SK-MEL-5 (cell line): ENCODE results near the gene SLCO2B1. TPM values are rescaled to one million over a fixed set of nuclear protein-coding genes. Genes with fewer than 3 reads are reported as not detected.

ENCODE experiments used
- DNase-seq: peaks from one replicate; pipeline ENCODE4 v3.0.0-alpha.2; 2016; ENCODE audit warnings: low read depth, low spot score
- in situ Hi-C: cut with HindIII; loops from 2 replicates; pipeline ENCODE4 v1.10.0; 2016; ENCODE audit warnings: low sequenced_read_pairs, high pct_unique_total_duplicates, low pct_unique_long_range_greater_than_20kb
- total RNA-seq: library from RNA; depleted of rRNA; stranded (reverse); fragments of >200 nt; shearing (Covaris generic); gene quantifications from 2 replicates; pipeline ENCODE4 v1.2.3, GENCODE V29; 2014

Gene SLCO2B1
- total RNA-seq, 1 experiment from 2014 or later: 0.13 TPM

DNA sequence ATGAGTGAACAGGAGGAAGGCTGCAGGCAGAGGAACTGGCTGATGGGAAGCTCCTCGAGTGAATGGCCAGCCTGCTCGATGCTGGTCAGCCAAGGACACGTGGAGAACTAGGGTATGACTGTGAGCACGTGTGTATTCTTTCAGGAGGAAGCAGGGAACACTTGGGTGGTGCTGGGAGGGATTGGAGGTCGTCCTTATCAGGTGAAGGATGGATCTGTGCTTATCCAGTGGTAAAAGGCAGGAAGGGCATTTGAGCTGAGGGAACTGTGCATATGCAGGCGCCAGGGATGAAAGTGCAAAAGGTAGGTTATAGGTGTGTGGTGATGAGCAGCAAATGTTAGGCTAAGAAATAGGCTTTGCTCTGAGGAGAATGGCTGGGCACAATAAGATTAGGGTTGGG, 9.7 kb upstream of the SLCO2B1 start:
- in situ Hi-C loops: no loop called here
- DNase-seq: no peak

GRCh38 chr11:75142714-75143419, 8.0 kb upstream of the SLCO2B1 start:
- in situ Hi-C loops: no loop called here

GRCh38 chr11:75143420-75143731, 7.5 kb upstream of the SLCO2B1 start:
- in situ Hi-C loops: no loop called here
- DNase-seq: no peak

More at GRCh38 chr11:75142714-75143419, 8.0 kb upstream of the SLCO2B1 start:
- DNase-seq: peak; percentile 93

GRCh38 chr11:75144716-75145014, 6.2 kb upstream of the SLCO2B1 start:
- DNase-seq: no peak
- in situ Hi-C loops: no loop called here

DNA sequence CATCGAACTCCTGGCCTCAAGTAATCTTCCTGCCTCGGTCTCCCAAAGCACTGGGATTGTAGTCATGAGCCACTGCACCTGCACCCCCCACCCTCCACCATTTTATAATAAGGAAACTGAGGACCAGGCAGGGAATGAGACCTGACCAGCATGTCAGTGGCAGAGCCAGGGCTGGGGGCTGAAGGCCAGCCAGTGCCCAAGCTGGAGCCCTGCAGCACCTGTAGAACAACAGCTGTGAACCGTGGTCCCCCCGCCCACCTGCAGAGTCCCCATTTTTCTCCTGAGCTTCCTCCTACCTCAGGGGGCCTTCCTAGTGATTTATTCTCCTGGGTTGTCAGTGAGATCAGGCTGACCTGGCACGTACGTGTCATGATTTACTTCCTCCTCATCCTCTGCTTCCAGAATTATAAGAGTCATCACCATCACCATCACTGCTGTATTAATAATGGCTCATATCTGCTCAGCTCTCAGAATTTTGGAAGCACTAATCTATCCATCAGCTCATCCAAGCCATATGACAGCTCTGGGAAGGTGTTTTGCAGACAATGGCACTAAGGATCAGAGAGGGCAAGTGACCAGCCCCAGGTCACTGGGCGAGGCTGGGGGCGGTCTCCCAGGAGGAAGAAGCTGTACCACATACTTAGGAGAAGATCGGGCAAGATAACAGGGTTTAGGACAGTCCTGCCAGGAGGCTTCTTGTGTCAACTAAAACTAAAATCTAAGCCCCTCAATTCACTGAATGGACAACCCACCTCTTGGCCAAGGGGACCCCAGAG, 5.5 kb upstream of the SLCO2B1 start:
- in situ Hi-C loops: no loop called here
- no peak for DNase-seq

DNA sequence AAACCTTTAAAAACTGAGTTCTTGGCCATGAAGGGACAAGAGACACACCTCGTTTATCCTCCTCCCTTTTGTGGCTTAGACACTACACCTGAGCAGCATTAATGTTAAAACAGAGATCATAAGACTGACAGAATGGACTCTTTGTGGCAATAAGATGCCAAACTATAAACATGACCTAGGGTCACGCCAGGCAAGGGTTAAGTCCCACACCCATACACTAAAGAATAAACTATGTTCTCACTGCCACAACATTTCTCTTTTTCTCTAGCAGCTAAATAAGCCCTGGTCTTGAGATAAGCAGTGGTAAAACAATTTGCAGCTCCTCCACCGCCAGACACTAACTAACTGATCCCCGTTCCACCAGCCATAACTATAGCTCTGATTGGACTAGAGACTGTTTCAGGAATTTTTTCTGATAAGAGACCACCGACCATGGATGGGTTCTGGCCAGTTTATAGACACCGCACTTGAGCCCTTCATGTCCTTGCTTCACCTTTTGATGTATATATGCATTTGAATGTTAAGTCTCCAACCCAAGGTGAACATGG, 4.9 kb upstream of the SLCO2B1 start:
- DNase-seq: no peak
- in situ Hi-C loops: no loop called here

DNA sequence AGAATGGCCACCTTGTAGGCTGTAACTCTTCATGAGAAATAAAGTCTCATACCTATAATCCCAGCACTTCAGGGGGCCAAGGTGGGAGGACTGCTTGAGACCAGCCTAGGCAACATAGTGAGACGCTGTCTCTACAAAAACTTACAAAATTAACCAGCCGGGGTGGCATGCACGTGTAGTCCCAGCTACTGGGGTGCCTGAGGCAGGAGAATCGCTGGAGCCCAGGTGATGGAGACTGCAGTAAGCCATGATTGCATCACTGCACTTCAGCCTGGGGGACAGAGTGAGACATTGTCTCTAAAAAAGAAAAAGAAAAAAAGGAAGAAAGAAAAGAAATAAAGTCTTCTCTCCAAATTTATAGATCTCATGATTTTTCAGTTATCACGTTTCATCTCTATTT, 4.2 kb upstream of the SLCO2B1 start:
- in situ Hi-C loops: no loop called here
- DNase-seq: no peak

DNA sequence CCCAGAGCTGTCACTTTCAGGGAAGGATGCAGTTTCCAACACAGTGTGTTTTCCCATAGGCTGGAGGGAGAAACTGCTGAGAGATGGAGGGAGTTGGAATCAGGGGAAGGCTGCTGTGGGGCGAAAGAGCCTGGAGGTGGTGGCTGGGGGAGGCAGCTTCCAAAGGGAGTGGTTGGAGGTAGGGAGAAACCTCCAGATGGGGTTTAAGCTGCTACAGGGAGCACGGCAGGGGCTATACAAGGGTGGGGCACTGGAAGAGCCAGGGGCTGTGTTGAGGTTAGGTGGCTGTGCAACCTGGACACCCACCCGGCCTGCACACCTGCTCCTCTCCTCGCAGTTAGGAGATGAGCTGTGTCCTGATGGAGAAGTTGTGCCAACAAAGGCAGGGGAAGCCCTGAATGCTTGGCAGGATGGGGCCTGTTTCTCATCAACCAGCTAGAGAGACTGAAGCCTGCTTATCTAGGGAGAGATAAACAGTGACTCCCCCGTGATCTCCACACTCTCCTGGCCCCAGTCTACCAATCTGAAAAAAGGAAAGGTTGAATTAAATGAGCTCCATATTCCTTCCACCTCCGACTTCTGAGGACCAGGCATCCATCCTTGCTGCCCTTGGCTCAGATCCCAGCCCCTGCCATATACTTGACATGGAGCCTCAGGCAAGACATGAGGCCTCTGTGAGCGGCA, 3.6 kb upstream of the SLCO2B1 start:
- DNase-seq: no peak
- in situ Hi-C loops: no loop called here

- in situ Hi-C loops: no loop called here
- no peak for DNase-seq
Observed at GRCh38 chr11:75147875-75148263, 3.0 kb upstream of the SLCO2B1 start.

DNA sequence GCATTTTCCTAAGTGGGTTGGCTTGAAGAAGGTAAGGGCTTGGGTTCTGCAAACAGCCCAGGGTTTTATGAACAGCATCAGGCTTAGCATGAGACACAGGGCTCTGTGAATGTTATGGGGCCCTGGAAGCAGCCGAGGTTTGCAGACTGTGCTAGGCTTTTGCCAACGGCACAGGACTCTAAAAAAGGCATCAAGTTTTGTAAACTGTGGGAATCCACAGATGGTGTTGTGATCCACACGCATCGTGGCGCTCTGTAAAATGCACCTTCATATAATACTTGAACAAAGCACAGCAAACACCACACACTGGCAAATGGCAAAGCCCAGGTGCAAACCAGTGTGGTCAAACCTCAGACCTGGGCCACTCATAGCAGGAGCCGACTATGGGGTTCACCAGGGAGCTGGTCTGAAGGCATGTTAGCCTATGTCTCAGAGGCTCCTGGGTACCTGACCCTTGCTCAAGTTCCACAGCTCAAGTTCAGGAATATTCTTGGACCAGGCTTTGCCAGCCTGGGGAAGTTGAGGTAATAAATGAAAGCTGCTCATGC, 2.4 kb upstream of the SLCO2B1 start:
- no peak for DNase-seq
- in situ Hi-C loops: no loop called here

GRCh38 chr11:75149766-75150465, 991 bp upstream of the SLCO2B1 start:
- in situ Hi-C loops: no loop called here
- no peak for DNase-seq

- in situ Hi-C loops: no loop called here
- no peak for DNase-seq
Observed at GRCh38 chr11:75151346-75152047, 590 bp downstream of the SLCO2B1 start.

DNA sequence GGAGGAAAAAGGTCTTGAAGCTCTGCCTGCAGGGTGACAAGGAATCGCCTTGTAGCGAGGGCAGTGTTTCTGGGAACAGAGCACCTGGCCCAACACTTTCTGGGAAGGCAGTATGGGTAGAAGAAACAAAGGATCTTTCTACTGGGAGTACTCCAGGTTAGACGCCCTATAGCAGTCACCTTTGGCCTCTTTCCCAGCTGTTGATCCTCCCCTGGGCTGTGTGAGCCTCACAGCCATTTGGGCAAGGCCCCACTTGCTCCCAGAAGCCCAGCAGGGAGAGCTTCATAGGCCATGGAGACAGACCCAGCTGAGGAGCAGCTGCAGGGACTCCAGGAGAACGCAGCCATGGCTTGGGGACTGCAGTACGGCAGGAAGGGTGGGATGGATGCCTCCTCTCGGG, 1.2 kb downstream of the SLCO2B1 start:
- in situ Hi-C loops: no loop called here
- DNase-seq: no peak

GRCh38 chr11:75152651-75153427, 1.9 kb downstream of the SLCO2B1 start:
- in situ Hi-C loops: no loop called here
- no peak for DNase-seq

GRCh38 chr11:75154646-75155569, 4.0 kb downstream of the SLCO2B1 start:
- in situ Hi-C loops: no loop called here
- no peak for DNase-seq
